ENCODE data around the gene FLVCR1.
"Not testable (repeated sequence)": the region's sequence is repeated elsewhere in the genome, so short reads cannot be mapped to it uniquely, and the experiment has no call there.

Gene FLVCR1

GRCh38 chr1:212909652-212910063, 51.6 kb downstream of the FLVCR1 start:
- Histone ChIP-seq H3K4me1 (ENCODE audit: control insufficient read depth, insufficient read depth, low read depth, low read length) (no peaks in the 10 kb centered on the region), H3K36me3 (ENCODE audit: control insufficient read depth in 1 of 2, insufficient read depth in 2 of 2, low read depth in 1 of 2, low read length in 2 of 2) (no peaks in the 10 kb centered on the region), H3K23ac (ENCODE audit: low read length in 2 of 2) (no peak overlapping the region), H2BK5ac (ENCODE audit: low read depth, low read length, poor library complexity, severe bottlenecking) (no peak overlapping the region), H2AK5ac (ENCODE audit: low read length, severe bottlenecking) (no peak overlapping the region), H4K91ac (ENCODE audit: low read length) (no peak overlapping the region), H2BK12ac (ENCODE audit: low read length in 2 of 2) (no peak overlapping the region), H3K4me3 (ENCODE audit: insufficient read depth in 1 of 2, low read depth in 1 of 2, low read length in 2 of 2) (no peak overlapping the region), H2AFZ (ENCODE audit: low read depth, low read length) (no peak overlapping the region), H3K14ac (ENCODE audit: low read length in 2 of 2) (no peak overlapping the region), H2BK15ac (ENCODE audit: low read depth, poor library complexity, severe bottlenecking) (no peak overlapping the region), H3K27me3 (ENCODE audit: control insufficient read depth in 1 of 2, insufficient read depth in 1 of 2, low read length in 2 of 2) (no peaks in the 10 kb centered on the region), H3K18ac (ENCODE audit: low read depth in 1 of 2, low read length in 2 of 2) (no peak overlapping the region), H2BK120ac (ENCODE audit: low read depth, low read length) (no peak overlapping the region), H4K8ac (ENCODE audit: low read length) (no peak overlapping the region), H3K9me3 (ENCODE audit: control insufficient read depth, low read length) (peaks cover 12% of the 10 kb centered on the region), H3K9ac (ENCODE audit: low read length) (no peak overlapping the region), H3K79me1 (replicated peaks; ENCODE audit: low read length, poor library complexity, severe bottlenecking) (no peaks in the 10 kb centered on the region), H3K4ac (ENCODE audit: low read depth in 1 of 2, low read length in 2 of 2) (no peak overlapping the region), H3K4me2 (ENCODE audit: low read length, poor library complexity, severe bottlenecking) (no peak overlapping the region), H3K27ac (ENCODE audit: low read length, poor library complexity, severe bottlenecking) (no peak overlapping the region)
- 74% methylated on average over 2 of the region's 3 CpGs for WGBS
- DNase-seq: no peak

- not testable (repeated sequence) for H3K4me3 ChIP-seq (ENCODE audit: insufficient read depth in 1 of 2, low read depth in 1 of 2, low read length in 2 of 2); H2BK12ac ChIP-seq (ENCODE audit: low read length in 2 of 2); H3K23ac ChIP-seq (ENCODE audit: low read length in 2 of 2); H2BK5ac ChIP-seq (ENCODE audit: low read depth, low read length, poor library complexity, severe bottlenecking); H2BK120ac ChIP-seq (ENCODE audit: low read depth, low read length); H3K27ac ChIP-seq (ENCODE audit: low read length, poor library complexity, severe bottlenecking); H3K4ac ChIP-seq (ENCODE audit: low read depth in 1 of 2, low read length in 2 of 2); DNase-seq; H3K36me3 ChIP-seq (ENCODE audit: control insufficient read depth in 1 of 2, insufficient read depth in 2 of 2, low read depth in 1 of 2, low read length in 2 of 2); H3K9ac ChIP-seq (ENCODE audit: low read length); H3K4me1 ChIP-seq (ENCODE audit: control insufficient read depth, insufficient read depth, low read depth, low read length); H3K27me3 ChIP-seq (ENCODE audit: control insufficient read depth in 1 of 2, insufficient read depth in 1 of 2, low read length in 2 of 2); H2AFZ ChIP-seq (ENCODE audit: low read depth, low read length); H2AK5ac ChIP-seq (ENCODE audit: low read length, severe bottlenecking); H3K14ac ChIP-seq (ENCODE audit: low read length in 2 of 2); H3K4me2 ChIP-seq (ENCODE audit: low read length, poor library complexity, severe bottlenecking); H3K9me3 ChIP-seq (ENCODE audit: control insufficient read depth, low read length); H2BK15ac ChIP-seq (ENCODE audit: low read depth, poor library complexity, severe bottlenecking); H3K18ac ChIP-seq (ENCODE audit: low read depth in 1 of 2, low read length in 2 of 2); H4K8ac ChIP-seq (ENCODE audit: low read length); H4K91ac ChIP-seq (ENCODE audit: low read length); H3K79me1 ChIP-seq (replicated peaks; ENCODE audit: low read length, poor library complexity, severe bottlenecking)
- WGBS: 27% methylated on average over 9 of the region's 10 CpGs
These were observed 52.1 kb downstream of the FLVCR1 start for GRCh38 chr1:212910213-212910612.

DNA sequence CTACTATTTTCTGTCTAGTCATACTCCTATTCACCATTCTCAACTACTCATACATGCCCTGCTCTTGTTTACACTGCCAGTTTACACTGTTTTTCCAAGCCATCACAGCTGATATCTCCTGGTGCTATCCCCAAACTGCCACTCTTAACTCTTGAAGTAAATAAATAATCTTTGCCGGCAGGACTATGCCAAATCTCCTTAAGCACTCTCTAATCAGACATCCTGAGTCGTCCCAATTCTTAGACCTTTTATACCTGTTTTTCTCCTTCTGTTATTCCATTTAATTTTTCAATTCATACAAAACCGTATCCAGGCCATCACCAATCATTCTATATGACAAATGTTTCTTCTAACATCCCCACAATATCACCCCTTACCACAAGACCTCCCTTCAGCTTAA, 55.6 kb downstream of the FLVCR1 start:
- H4K91ac ChIP-seq (ENCODE audit: low read length); H3K9ac ChIP-seq (ENCODE audit: low read length); H3K4ac ChIP-seq (ENCODE audit: low read depth in 1 of 2, low read length in 2 of 2); H3K9me3 ChIP-seq (ENCODE audit: control insufficient read depth, low read length); H2AK5ac ChIP-seq (ENCODE audit: low read length, severe bottlenecking); H2AFZ ChIP-seq (ENCODE audit: low read depth, low read length); H3K4me1 ChIP-seq (ENCODE audit: control insufficient read depth, insufficient read depth, low read depth, low read length); H2BK12ac ChIP-seq (ENCODE audit: low read length in 2 of 2); H3K4me2 ChIP-seq (ENCODE audit: low read length, poor library complexity, severe bottlenecking); H3K18ac ChIP-seq (ENCODE audit: low read depth in 1 of 2, low read length in 2 of 2); H3K27ac ChIP-seq (ENCODE audit: low read length, poor library complexity, severe bottlenecking); H3K79me1 ChIP-seq (replicated peaks; ENCODE audit: low read length, poor library complexity, severe bottlenecking); DNase-seq; H2BK120ac ChIP-seq (ENCODE audit: low read depth, low read length); H3K23ac ChIP-seq (ENCODE audit: low read length in 2 of 2); H2BK15ac ChIP-seq (ENCODE audit: low read depth, poor library complexity, severe bottlenecking); H3K27me3 ChIP-seq (ENCODE audit: control insufficient read depth in 1 of 2, insufficient read depth in 1 of 2, low read length in 2 of 2); H4K8ac ChIP-seq (ENCODE audit: low read length); H2BK5ac ChIP-seq (ENCODE audit: low read depth, low read length, poor library complexity, severe bottlenecking); H3K36me3 ChIP-seq (ENCODE audit: control insufficient read depth in 1 of 2, insufficient read depth in 2 of 2, low read depth in 1 of 2, low read length in 2 of 2); H3K4me3 ChIP-seq (ENCODE audit: insufficient read depth in 1 of 2, low read depth in 1 of 2, low read length in 2 of 2); H3K14ac ChIP-seq (ENCODE audit: low read length in 2 of 2): not testable (repeated sequence)
- 60% methylated on average over 1 of the region's 3 CpGs for WGBS

GRCh38 chr1:212914110-212914509, 56.0 kb downstream of the FLVCR1 start:
- not testable (repeated sequence) for H3K4me1 ChIP-seq (ENCODE audit: control insufficient read depth, insufficient read depth, low read depth, low read length); H2AK5ac ChIP-seq (ENCODE audit: low read length, severe bottlenecking); H2BK12ac ChIP-seq (ENCODE audit: low read length in 2 of 2); H3K9me3 ChIP-seq (ENCODE audit: control insufficient read depth, low read length); H3K27ac ChIP-seq (ENCODE audit: low read length, poor library complexity, severe bottlenecking); H3K4ac ChIP-seq (ENCODE audit: low read depth in 1 of 2, low read length in 2 of 2); H3K9ac ChIP-seq (ENCODE audit: low read length); H2BK120ac ChIP-seq (ENCODE audit: low read depth, low read length); H3K4me2 ChIP-seq (ENCODE audit: low read length, poor library complexity, severe bottlenecking); H3K79me1 ChIP-seq (replicated peaks; ENCODE audit: low read length, poor library complexity, severe bottlenecking); H3K27me3 ChIP-seq (ENCODE audit: control insufficient read depth in 1 of 2, insufficient read depth in 1 of 2, low read length in 2 of 2); H4K8ac ChIP-seq (ENCODE audit: low read length); H3K23ac ChIP-seq (ENCODE audit: low read length in 2 of 2); H3K4me3 ChIP-seq (ENCODE audit: insufficient read depth in 1 of 2, low read depth in 1 of 2, low read length in 2 of 2); H3K14ac ChIP-seq (ENCODE audit: low read length in 2 of 2); DNase-seq; H2AFZ ChIP-seq (ENCODE audit: low read depth, low read length); H2BK15ac ChIP-seq (ENCODE audit: low read depth, poor library complexity, severe bottlenecking); H3K18ac ChIP-seq (ENCODE audit: low read depth in 1 of 2, low read length in 2 of 2); H2BK5ac ChIP-seq (ENCODE audit: low read depth, low read length, poor library complexity, severe bottlenecking); H3K36me3 ChIP-seq (ENCODE audit: control insufficient read depth in 1 of 2, insufficient read depth in 2 of 2, low read depth in 1 of 2, low read length in 2 of 2); H4K91ac ChIP-seq (ENCODE audit: low read length)
- 69% methylated on average over 3 of the region's 5 CpGs for WGBS

Measured in mesenchymal stem cell (in vitro differentiated cells and primary cell).